NCI-H82 treated with DMSO at 0.1 percent for 48 hours (cell line): ENCODE results near the gene TECR.
A peak's percentile ranks its signal among the peaks of the same experiment; 100 is the strongest.
"Not testable (repeated sequence)": the region's sequence is repeated elsewhere in the genome, so short reads cannot be mapped to it uniquely, and the experiment has no call there.

ENCODE experiments used
- DNase-seq: peaks from one replicate; lab custom pipeline; 2025; ENCODE audit not compliant: unreplicated experiment; lab: John Stamatoyannopoulos, UW

TECR gene

GRCh38 chr19:14533450-14533849 is 4.1 kb downstream of the TECR start:
- no peak for DNase-seq

GRCh38 chr19:14536926-14537692 is 7.7 kb downstream of the TECR start:
- peak; percentile 85 for DNase-seq

GRCh38 chr19:14540741-14541525 is 11.5 kb downstream of the TECR start:
- DNase-seq, result no peak

GRCh38 chr19:14541979-14542378 is 12.6 kb downstream of the TECR start:
- DNase-seq, result not testable (repeated sequence)

- no peak for DNase-seq
Observed at GRCh38 chr19:14542711-14543328, 13.4 kb downstream of the TECR start.

- DNase-seq, result no peak
Observed at GRCh38 chr19:14544047-14544446, 14.7 kb downstream of the TECR start.

GRCh38 chr19:14544977-14545715 is 15.8 kb downstream of the TECR start:
- DNase-seq, result no peak

- no peak for DNase-seq
Observed at GRCh38 chr19:14545716-14546082, 16.3 kb downstream of the TECR start.

GRCh38 chr19:14550201-14550754 is 20.9 kb downstream of the TECR start:
- DNase-seq, result no peak

- DNase-seq, result not testable (repeated sequence)
Observed at GRCh38 chr19:14551134-14552005, 22.0 kb downstream of the TECR start.

- not testable (repeated sequence) for DNase-seq
Observed at GRCh38 chr19:14552006-14552360, 22.6 kb downstream of the TECR start.

GRCh38 chr19:14553042-14553938 is 23.9 kb downstream of the TECR start:
- no peak for DNase-seq

- no peak for DNase-seq
Observed at GRCh38 chr19:14553939-14554243, 24.5 kb downstream of the TECR start.

GRCh38 chr19:14554382-14554812 is 25.0 kb downstream of the TECR start:
- no peak for DNase-seq

GRCh38 chr19:14555918-14556661 is 26.7 kb downstream of the TECR start:
- no peak for DNase-seq

- peak; percentile 56 for DNase-seq
Observed at GRCh38 chr19:14556662-14557188, 27.3 kb downstream of the TECR start.

- DNase-seq, result no peak
Observed at GRCh38 chr19:14558370-14559066, 29.1 kb downstream of the TECR start.
